Activated naive CD4-positive, alpha-beta T cell treated with anti-CD3 and anti-CD28 coated beads, Interleukin-2, amount 50 U/mL, for 24 hours (primary cell): ENCODE measurements around the gene DACH1.
"Not testable (repeated sequence)": the region's sequence is repeated elsewhere in the genome, so short reads cannot be mapped to it uniquely, and the experiment has no call there.

Experiments
- H3K27ac Mint-ChIP-seq: one replicate; pipeline ENCODE4 v1.8.0; 2021; ENCODE audit warnings: mild to moderate bottlenecking, mixed read lengths
- H3K27me3 Mint-ChIP-seq: one replicate; pipeline ENCODE4 v1.8.0; 2021; ENCODE audit warnings: mixed read lengths
- H3K36me3 Mint-ChIP-seq: one replicate; pipeline ENCODE4 v1.8.0; 2021; ENCODE audit warnings: mixed read lengths
- H3K4me1 Mint-ChIP-seq: one replicate; pipeline ENCODE4 v1.8.0; 2021; ENCODE audit warnings: mixed read lengths
- H3K4me3 Mint-ChIP-seq: one replicate; pipeline ENCODE4 v1.8.0; 2021; ENCODE audit warnings: mild to moderate bottlenecking, mixed read lengths
- H3K9me3 Mint-ChIP-seq: one replicate; pipeline ENCODE4 v1.8.0; 2021; ENCODE audit warnings: mixed read lengths

DACH1 gene

DNA sequence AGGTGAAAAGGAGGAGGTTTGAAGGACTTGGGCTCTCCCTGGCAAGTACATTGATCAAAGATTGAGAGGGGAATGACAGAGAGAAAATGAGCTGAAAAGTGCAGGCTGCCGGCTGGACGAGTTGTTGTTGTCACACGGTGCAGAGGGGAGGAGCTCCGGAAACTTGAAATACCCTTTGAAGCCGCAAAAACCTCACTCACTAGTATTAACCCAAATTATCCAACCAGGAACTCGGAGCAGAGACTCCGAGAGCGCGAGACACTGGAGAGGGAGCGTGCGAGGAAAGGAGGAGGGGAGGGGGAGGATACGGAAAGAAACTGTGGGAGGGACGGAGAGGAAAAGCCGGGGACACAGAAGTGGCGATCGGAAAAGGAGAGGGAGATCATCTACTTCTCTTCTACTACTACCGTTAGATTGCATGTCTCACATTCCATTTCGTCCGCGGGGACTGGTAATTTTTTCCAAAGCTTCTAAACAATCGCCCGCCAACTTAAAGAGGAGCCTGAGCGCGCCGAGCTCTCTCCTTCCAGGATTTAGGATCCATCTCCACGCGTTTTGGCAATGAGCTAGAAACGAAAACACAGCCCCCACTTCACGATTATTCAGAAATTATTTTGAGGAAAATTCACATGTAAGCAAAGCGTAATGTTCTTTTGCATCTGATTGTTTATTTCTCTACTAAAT lies at the start of gene DACH1:
TSS of gene DACH1 (minus strand) at position 74 of the 684 bp plus-strand sequence.
- no peak within 1 kb of the TSS for H3K27ac Mint-ChIP-seq
- H3K36me3 Mint-ChIP-seq: no peaks in the 10 kb centered on the region
- peak within 1 kb of the TSS; percentile 73 for H3K4me3 Mint-ChIP-seq
- H3K9me3 Mint-ChIP-seq: no peaks in the 10 kb centered on the region
- H3K27me3 Mint-ChIP-seq: peaks cover 40% of the 10 kb centered on the region
- H3K4me1 Mint-ChIP-seq: peaks cover 27% of the 10 kb centered on the region

DNA sequence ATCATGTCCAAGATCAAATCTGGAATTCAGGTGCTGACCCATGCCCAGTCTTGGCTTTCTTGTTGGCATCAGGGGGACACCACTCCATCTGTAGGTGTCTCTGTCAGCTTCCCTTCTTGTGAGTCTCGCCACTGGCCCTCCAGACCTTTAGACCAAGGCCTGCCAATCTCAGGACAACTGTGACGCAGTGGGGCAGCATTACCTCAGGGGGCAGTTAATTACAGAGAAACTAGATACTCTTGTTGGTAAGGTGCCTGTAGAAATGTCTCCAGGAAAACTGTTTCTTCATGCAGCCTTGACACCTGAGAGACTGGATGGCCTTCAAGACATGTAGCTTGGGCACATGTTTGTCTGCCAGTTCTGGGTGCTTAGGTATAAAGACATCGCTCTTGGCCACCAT lies 46.7 kb upstream of the DACH1 start:
- Mint-ChIP-seq H3K27me3 (no peaks in the 10 kb centered on the region), H3K36me3 (no peaks in the 10 kb centered on the region), H3K4me1 (no peaks in the 10 kb centered on the region), H3K4me3 (no peak overlapping the region), H3K27ac (no peak overlapping the region), H3K9me3 (no peaks in the 10 kb centered on the region)

DNA sequence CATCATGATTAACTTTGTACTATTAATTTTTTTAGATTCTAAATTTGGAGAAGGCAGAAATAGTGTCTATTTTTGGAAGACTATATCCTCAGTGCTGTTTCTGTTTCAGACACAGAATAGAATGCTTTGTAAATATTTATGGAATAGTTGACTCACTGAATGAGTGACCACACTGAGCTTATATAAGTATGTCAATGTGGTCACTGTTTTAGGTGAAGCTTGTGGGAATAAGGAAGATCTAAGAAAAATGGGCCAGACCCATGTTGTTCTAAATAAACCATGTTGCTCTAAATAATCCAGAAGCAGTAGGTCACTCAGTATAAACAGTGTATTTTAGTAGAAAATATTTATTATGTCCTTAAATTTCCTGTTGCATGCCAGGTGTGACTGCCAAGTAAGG lies 45.5 kb upstream of the DACH1 start:
- Mint-ChIP-seq H3K4me1 (no peaks in the 10 kb centered on the region), H3K4me3 (no peak overlapping the region), H3K27me3 (no peaks in the 10 kb centered on the region), H3K27ac (no peak overlapping the region), H3K36me3 (no peaks in the 10 kb centered on the region), H3K9me3 (no peaks in the 10 kb centered on the region)

DNA sequence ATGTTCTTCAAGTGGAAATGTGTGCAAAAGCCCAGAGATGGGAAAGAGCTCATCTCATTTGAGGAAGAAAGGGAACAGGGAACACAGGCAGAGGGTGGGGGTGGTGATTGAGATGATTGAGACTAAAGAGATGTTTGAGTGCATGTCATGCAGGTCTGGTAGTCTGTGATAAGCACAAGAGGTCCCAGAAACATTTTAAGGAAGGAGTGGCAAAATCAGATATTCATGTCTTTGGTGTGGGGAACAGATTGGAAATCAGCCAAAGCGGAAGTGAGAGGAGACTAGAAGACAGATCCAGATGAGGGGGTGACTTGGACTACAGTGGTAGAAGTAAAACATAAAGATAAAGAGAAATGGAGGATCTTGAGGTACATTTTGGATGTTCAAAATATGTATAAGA lies 39.4 kb upstream of the DACH1 start:
- H3K27ac Mint-ChIP-seq: no peak overlapping the region
- H3K4me1 Mint-ChIP-seq: no peaks in the 10 kb centered on the region
- no peaks in the 10 kb centered on the region for H3K9me3 Mint-ChIP-seq
- no peaks in the 10 kb centered on the region for H3K36me3 Mint-ChIP-seq
- no peak overlapping the region for H3K4me3 Mint-ChIP-seq
- H3K27me3 Mint-ChIP-seq: no peaks in the 10 kb centered on the region

DNA sequence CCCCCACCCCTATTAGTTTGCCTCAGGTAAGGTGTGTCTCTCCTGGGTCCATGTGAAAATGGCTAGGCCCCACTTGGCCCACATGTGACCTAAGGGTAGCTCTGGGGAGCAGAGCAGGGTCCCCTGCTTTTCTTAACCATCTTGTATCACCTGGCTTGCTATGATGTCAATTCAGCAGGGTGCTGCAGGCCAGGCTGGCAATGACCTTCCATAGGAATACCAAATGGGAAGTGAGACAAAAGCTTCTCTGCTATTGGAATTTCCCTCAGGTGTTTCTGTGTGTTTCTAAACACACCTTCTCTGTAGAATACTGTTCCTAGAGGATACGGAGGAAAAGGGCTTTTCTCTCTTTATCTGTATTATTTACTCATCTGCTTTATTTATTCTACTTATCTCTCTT lies 35.7 kb upstream of the DACH1 start:
- Mint-ChIP-seq H3K27ac (no peak overlapping the region), H3K36me3 (no peaks in the 10 kb centered on the region), H3K9me3 (no peaks in the 10 kb centered on the region), H3K4me1 (no peaks in the 10 kb centered on the region), H3K4me3 (no peak overlapping the region), H3K27me3 (no peaks in the 10 kb centered on the region)

DNA sequence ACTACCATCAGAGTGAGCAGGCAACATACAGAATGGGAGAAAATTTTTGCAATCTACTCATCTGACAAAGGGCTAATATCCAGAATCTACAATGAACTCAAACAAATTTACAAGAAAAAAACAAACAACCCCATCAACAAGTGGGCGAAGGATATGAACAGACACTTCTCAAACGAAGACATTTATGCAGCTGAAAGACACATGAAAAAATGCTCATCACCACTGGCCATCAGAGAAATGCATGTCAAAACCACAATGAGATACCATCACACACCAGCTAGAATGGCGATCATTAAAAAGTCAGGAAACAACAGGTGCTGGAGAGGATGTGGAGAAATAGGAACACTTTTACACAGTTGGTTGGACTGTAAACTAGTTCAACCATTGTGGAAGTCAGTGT lies 26.5 kb upstream of the DACH1 start:
- not testable (repeated sequence) for H3K27me3 Mint-ChIP-seq, H3K4me3 Mint-ChIP-seq, H3K36me3 Mint-ChIP-seq, H3K9me3 Mint-ChIP-seq, H3K4me1 Mint-ChIP-seq, H3K27ac Mint-ChIP-seq

DNA sequence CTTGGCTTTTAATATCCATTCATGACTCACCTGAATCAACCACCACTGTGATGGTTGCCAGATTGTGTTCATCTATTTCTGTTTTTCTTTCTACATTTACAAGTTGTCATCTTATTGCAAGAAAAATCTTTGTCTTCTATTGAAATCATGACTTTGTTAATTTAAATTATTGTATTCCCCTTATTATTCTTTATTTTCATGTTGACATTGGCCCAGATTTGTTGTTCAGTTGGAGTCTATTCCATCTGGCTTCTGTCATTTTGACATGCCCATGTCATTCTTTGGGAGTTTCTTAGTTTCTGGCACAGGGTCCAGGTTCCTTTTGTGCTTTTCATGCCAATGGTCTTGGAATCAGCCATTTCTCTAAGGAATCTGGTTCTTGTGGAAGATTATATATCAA lies 19.9 kb upstream of the DACH1 start:
- Mint-ChIP-seq H3K9me3 (peaks cover 4% of the 10 kb centered on the region), H3K36me3 (no peaks in the 10 kb centered on the region), H3K27ac (no peak overlapping the region), H3K27me3 (no peaks in the 10 kb centered on the region), H3K4me3 (no peak overlapping the region), H3K4me1 (no peaks in the 10 kb centered on the region)

DNA sequence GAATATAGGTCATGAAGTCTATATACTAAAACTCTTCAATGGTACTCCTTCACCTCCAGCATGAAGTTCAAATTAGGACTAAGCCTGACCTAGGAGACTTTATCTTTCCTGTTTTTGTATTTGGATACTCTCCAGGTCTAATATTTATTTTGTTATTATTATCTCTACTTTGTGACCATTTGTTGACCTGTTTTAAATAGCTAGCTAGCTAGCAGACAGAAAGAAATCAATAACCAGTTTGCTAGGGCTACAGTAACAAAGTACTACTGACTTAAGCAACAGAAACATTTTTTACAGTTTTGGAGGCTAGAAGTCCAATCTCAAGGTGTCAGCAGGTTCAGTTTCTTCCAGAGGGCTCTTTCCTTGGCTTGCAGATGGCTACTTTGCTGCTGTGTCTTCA lies 15.1 kb upstream of the DACH1 start:
- Mint-ChIP-seq H3K36me3 (no peaks in the 10 kb centered on the region), H3K27me3 (peaks cover 2% of the 10 kb centered on the region), H3K27ac (no peak overlapping the region)

DNA sequence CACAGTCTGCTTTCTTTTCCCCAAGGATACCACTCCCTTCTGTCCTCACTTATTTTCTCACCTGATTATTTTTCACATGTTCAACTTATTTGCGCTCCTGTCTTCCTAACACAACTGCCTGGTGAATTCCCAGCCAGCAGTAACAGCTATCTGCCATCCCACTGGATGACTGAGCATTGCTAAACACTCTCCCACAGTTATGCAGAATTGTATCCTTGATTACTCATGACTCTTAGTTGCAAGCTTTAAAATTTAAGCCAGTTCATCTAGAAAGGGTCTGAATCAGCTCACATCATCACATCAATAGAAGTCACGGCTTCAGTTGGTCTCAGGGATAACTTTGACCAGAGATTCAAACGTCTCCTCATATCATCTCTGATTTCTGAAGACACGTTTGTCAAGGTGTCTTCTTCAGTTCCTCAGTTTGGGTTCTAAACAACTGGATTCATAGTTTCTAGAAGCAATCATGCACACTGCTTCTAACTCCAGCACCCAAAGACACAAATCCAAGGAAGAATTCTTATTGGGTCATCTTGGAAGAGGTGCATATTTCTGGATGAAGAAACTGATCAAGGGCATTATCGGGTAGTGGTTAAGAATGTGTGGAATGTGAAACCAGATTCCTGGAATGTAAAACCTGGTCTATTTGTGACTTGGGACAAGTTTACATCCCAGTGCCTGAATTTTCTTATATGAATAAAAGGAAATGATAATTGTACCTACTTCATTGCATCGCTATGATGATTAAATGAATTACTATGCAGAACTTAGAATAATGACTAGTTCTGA lies 13.9 kb upstream of the DACH1 start:
- Mint-ChIP-seq H3K9me3 (no peaks in the 10 kb centered on the region), H3K4me3 (no peak overlapping the region), H3K4me1 (no peaks in the 10 kb centered on the region), H3K27ac (no peak overlapping the region), H3K36me3 (no peaks in the 10 kb centered on the region), H3K27me3 (peaks cover 3% of the 10 kb centered on the region)

More for the DNA sequence above, 15.1 kb upstream of the DACH1 start:
- no peak overlapping the region for H3K4me3 Mint-ChIP-seq
- H3K4me1 Mint-ChIP-seq: no peaks in the 10 kb centered on the region
- H3K9me3 Mint-ChIP-seq: peaks cover 4% of the 10 kb centered on the region

DNA sequence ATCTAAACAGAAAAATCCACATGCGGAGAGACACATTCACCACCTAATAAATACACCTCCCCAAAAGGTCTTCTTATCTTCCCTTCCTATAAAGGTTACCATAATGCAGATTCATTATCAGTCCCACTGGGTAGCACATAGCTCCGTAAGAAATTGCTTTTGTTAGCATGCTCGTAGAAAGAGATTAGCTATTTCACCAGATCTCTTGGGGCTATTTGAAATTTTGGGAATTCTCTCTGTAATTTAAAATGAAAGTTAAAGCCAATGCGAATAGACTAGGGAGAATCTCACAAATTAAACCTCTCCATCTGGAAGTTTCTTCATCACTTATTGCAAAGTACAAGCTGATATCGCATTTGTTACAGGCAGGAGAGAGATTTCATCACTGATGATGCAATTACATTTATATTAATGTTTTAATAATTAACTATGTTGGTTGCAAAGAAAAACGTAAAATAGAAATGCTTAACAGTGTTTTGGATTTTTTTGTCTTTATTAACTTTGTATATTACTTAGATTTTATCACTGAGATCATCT lies 12.9 kb upstream of the DACH1 start:
- Mint-ChIP-seq H3K27me3 (peaks cover 3% of the 10 kb centered on the region), H3K36me3 (no peaks in the 10 kb centered on the region), H3K4me1 (no peaks in the 10 kb centered on the region), H3K4me3 (no peak overlapping the region), H3K9me3 (no peaks in the 10 kb centered on the region), H3K27ac (no peak overlapping the region)

DNA sequence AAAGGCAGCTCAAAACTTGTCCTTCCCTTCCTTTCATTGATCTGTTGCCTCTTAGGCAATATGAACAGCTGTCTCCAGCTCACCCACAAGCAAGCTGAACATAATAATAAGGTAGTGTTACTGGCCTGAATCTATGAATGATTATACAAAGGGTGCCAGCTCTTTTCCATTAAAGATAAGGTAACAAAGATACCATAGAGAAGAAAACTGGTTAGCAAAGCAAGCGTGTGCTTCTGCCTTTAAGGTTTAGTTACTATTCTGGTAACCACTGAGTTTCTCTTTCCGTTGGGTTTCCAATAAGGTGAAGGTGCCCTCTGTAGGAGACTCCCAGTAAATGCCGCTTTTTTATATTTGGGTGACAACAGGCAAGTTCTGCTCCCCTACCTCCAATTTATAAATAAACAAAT lies 12.1 kb upstream of the DACH1 start:
- Mint-ChIP-seq H3K4me3 (no peak overlapping the region), H3K27ac (no peak overlapping the region), H3K4me1 (no peaks in the 10 kb centered on the region), H3K36me3 (no peaks in the 10 kb centered on the region), H3K27me3 (peaks cover 3% of the 10 kb centered on the region), H3K9me3 (no peaks in the 10 kb centered on the region)

DNA sequence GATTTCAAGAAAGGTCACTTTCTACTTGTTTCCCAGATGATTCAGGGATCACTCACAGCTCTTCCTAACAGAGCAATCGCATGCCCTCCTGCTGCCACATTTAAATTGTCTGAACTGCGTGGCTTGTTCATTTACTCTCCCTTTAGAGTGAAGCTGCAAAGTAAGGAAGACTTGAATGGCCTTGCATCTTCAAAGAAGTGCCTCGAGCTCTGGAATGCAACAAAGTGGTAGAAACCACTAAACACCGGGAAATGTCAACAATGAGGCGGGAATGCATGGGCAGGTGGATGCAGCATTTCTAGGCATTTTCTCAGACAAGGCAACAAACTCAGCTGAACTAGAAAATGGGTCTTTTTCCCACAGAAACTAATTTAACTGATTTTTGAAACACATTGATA lies 10.3 kb upstream of the DACH1 start:
- Mint-ChIP-seq H3K36me3 (no peaks in the 10 kb centered on the region), H3K4me1 (no peaks in the 10 kb centered on the region), H3K27me3 (peaks cover 3% of the 10 kb centered on the region), H3K27ac (no peak overlapping the region), H3K9me3 (no peaks in the 10 kb centered on the region), H3K4me3 (no peak overlapping the region)

DNA sequence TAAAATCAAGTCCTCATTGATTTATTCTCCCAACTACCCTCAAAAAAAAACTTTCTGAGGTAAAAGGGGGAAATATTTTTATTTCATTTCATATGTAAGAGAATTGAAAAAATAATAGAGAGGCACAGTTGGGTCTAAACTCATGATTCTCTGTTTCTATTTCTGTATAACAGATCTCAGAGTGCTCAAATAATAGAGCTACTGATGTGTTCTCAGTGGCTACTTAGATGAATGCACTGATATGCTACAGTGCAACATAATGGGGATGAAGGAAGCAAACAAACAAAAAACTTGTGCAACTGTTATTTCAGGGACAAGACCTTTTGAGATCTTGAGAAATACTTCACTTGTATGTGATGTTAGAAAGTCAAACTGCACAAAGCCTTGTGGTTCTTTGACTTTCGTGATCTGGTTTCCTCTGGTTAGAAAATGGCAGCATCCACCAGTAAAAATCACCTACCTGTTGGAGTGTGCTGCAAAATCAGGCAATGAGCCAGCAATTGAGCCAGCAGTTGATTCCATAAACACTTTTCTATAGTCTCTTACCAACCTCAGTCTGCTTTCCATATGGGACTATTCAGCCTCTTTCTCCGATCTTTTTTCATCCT lies 9.7 kb upstream of the DACH1 start:
- no peak overlapping the region for H3K27ac Mint-ChIP-seq
- H3K9me3 Mint-ChIP-seq: no peaks in the 10 kb centered on the region
- no peak overlapping the region for H3K4me3 Mint-ChIP-seq
- H3K27me3 Mint-ChIP-seq: peaks cover 3% of the 10 kb centered on the region
- no peaks in the 10 kb centered on the region for H3K36me3 Mint-ChIP-seq
- no peaks in the 10 kb centered on the region for H3K4me1 Mint-ChIP-seq

DNA sequence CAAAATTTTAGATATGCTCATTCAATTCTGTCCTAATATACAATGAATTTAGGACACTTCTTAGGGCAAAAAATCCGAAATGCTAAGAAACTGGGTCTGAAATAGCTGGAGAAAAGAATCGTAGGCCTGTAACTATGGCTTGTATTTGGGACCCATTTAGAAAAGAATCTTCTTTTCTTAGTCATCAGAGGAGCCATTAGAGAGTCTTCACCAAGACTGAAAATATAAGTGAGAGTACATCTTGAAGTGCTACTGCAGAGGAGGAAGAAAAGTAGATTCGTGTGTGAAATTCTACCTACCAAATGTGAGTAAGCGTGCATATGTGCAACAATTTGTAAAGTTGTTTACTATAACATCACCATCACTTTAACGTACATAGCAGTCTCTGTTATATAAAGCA lies 8.8 kb upstream of the DACH1 start:
- Mint-ChIP-seq H3K27me3 (peaks cover 3% of the 10 kb centered on the region), H3K36me3 (no peaks in the 10 kb centered on the region), H3K4me3 (no peak overlapping the region), H3K4me1 (no peaks in the 10 kb centered on the region), H3K9me3 (no peaks in the 10 kb centered on the region), H3K27ac (no peak overlapping the region)

DNA sequence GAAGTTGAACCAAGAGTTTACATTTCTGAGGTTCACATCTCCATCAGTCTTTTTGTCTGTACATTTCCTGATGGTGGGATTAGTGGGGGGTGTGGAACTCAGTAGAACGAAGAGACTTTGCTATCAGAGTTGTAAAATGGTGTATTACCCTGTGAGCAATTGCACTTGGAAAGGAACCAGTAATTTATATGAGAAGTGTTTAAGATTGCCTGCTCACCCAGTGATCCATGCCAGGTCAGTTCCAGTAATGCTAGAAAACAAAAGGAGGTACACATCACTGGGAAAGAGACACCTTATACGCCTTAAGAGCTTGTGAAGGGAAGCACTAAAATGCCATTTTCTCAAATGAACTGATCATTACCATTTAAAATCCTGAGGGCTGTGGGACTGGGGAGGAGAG lies 7.5 kb upstream of the DACH1 start:
- Mint-ChIP-seq H3K27me3 (peaks cover 9% of the 10 kb centered on the region), H3K36me3 (no peaks in the 10 kb centered on the region), H3K9me3 (no peaks in the 10 kb centered on the region), H3K4me3 (no peak overlapping the region), H3K4me1 (no peaks in the 10 kb centered on the region), H3K27ac (no peak overlapping the region)
